HCT116 (cell line): ENCODE measurements around the gene A2ML1.
"Not testable (repeated sequence)": the region's sequence is repeated elsewhere in the genome, so short reads cannot be mapped to it uniquely, and the experiment has no call there.

Source experiments
- CEBPB ChIP-seq: IDR thresholded peaks from 2 replicates; pipeline ENCODE4 v1.6.1; 2012; ENCODE audit warnings: low read depth
- CTCF ChIP-seq, 3 experiments: fragments of 200-600 bp in 1 of 3; sonication (generic) in 1 of 3; IDR thresholded peaks in 2 of 3; conservative IDR thresholded peaks in 1 of 3; 2 replicates each; pipeline ENCODE4 v1.5.1; 2012 to 2017; ENCODE audit warnings: low read depth in 2 of 3, low read length in 2 of 3, antibody characterized with exemption in 1 of 3, borderline replicate concordance in 1 of 3, control low read depth in 1 of 3, mild to moderate bottlenecking in 1 of 3, mixed read lengths in 1 of 3, mixed run types in 1 of 3, moderate library complexity in 1 of 3; ENCODE audit not compliant: insufficient read depth in 1 of 3
- ELF1 ChIP-seq: IDR thresholded peaks from 2 replicates; pipeline ENCODE4 v1.6.1; 2012; ENCODE audit warnings: low read depth, borderline replicate concordance
- EZH2 ChIP-seq: fragments of 200-600 bp; sonication (generic); IDR thresholded peaks from 2 replicates; pipeline ENCODE4 v1.6.1; 2017; ENCODE audit warnings: antibody characterized with exemption, mixed run types
- EZH2phosphoT487 ChIP-seq: fragments of 200-600 bp; IDR thresholded peaks from 2 replicates; pipeline ENCODE4 v1.6.1; 2018; ENCODE audit warnings: antibody characterized with exemption, borderline replicate concordance
- FOSL1 ChIP-seq: IDR thresholded peaks from 2 replicates; pipeline ENCODE4 v1.6.1; 2012; ENCODE audit warnings: low read depth
- POLR2A ChIP-seq: IDR thresholded peaks from 2 replicates; pipeline ENCODE4 v1.7.0; 2011; ENCODE audit warnings: borderline replicate concordance; ENCODE audit not compliant: insufficient read depth, insufficient read length; ENCODE audit errors: extremely low read depth
- POLR2AphosphoS5 ChIP-seq: IDR thresholded peaks from 2 replicates; pipeline ENCODE4 v1.6.1; 2011; ENCODE audit warnings: mild to moderate bottlenecking, low read depth, low read length, moderate library complexity
- RAD21 ChIP-seq: IDR thresholded peaks from 2 replicates; pipeline ENCODE4 v1.6.1; 2012; ENCODE audit warnings: low read depth, mild to moderate bottlenecking
- SRF ChIP-seq: IDR thresholded peaks from 2 replicates; pipeline ENCODE4 v1.6.1; 2012; ENCODE audit warnings: low read depth
- YY1 ChIP-seq: IDR thresholded peaks from 2 replicates; pipeline ENCODE4 v1.6.1; 2011; ENCODE audit warnings: low read length, low read depth, moderate library complexity, mild to moderate bottlenecking; ENCODE audit not compliant: insufficient replicate concordance; ENCODE audit errors: extremely low read depth
- ZFX ChIP-seq: fragments of 450-650 bp; IDR thresholded peaks from 2 replicates; pipeline ENCODE4 v1.6.1; 2017
- ZNF274 ChIP-seq: fragments of 200-500 bp; sonication (Bioruptor generic); IDR thresholded peaks from 2 replicates; pipeline ENCODE4 v1.6.1; 2014; ENCODE audit warnings: mild to moderate bottlenecking, low read depth, low read length, inconsistent platforms
- TF ChIP-seq, protein P1 (sequence below): IDR thresholded peaks from 2 replicates; pipeline ENCODE4 v1.6.1; 2012; ENCODE audit warnings: low read depth

DNA sequence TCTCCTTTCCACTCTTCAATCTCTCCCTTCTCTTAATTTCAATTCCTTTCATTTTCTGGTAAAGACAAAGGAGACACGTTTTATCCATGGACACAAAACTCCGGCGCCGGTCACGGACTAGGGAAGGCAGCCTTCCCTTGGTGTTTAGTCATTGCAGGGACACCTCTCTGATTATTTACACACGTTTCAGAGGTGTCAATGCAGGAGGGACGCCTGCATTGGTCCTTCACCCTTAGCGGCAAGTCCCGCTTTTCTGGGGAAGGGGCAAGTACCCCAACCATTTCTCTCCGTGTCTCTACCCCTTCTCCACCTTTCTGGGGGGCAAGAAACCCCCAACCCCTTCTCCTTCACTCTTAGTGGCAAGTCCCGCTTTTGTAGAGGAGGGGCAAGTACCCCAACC, 16.9 kb upstream of the A2ML1 start:
- TF ChIP-seq CTCF (IDR thresholded peaks at IDR 0.05 in 2 of 3, conservative IDR thresholded peaks at IDR 0.05 in 1 of 3; ENCODE audit: borderline replicate concordance in 1 of 3, insufficient read depth in 1 of 3, low read depth in 2 of 3, low read length in 2 of 3); YY1; SRF; POLR2AphosphoS5; EZH2phosphoT487; ELF1; RAD21; ZNF274; EZH2; POLR2A; CEBPB; FOSL1; ZFX: not testable (repeated sequence)
- TF ChIP-seq, protein P1, sequence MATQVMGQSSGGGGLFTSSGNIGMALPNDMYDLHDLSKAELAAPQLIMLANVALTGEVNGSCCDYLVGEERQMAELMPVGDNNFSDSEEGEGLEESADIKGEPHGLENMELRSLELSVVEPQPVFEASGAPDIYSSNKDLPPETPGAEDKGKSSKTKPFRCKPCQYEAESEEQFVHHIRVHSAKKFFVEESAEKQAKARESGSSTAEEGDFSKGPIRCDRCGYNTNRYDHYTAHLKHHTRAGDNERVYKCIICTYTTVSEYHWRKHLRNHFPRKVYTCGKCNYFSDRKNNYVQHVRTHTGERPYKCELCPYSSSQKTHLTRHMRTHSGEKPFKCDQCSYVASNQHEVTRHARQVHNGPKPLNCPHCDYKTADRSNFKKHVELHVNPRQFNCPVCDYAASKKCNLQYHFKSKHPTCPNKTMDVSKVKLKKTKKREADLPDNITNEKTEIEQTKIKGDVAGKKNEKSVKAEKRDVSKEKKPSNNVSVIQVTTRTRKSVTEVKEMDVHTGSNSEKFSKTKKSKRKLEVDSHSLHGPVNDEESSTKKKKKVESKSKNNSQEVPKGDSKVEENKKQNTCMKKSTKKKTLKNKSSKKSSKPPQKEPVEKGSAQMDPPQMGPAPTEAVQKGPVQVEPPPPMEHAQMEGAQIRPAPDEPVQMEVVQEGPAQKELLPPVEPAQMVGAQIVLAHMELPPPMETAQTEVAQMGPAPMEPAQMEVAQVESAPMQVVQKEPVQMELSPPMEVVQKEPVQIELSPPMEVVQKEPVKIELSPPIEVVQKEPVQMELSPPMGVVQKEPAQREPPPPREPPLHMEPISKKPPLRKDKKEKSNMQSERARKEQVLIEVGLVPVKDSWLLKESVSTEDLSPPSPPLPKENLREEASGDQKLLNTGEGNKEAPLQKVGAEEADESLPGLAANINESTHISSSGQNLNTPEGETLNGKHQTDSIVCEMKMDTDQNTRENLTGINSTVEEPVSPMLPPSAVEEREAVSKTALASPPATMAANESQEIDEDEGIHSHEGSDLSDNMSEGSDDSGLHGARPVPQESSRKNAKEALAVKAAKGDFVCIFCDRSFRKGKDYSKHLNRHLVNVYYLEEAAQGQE: not testable (repeated sequence)
